ENCODE results near the gene EXOSC3. TPM values are rescaled to one million over a fixed set of nuclear protein-coding genes. Genes with fewer than 3 reads are reported as not detected.
A peak's percentile ranks its signal among the peaks of the same experiment; 100 is the strongest.
"Not testable (repeated sequence)": the region's sequence is repeated elsewhere in the genome, so short reads cannot be mapped to it uniquely, and the experiment has no call there.

The EXOSC3 gene
- polyA plus RNA-seq (ENCODE audit: insufficient read length in 12 of 12): 10 to 100 TPM in 11 of 12 donors, not detected in 1; 21.4 to 60.6 (median 25.8) TPM
- long read RNA-seq, donor 1, transcript EXOSC3-201 (4 exons, 1,806 nt): major isoform, 12 of 20 reads
- long read RNA-seq, donor 1, partial matches to known transcripts: 0 of 20 reads
- long read RNA-seq, donor 1, other reads (novel, unspliced or antisense): 0 of 20 reads
- long read RNA-seq, donor 2, transcript EXOSC3-201 (4 exons, 1,806 nt): major isoform, 9 of 20 reads
- long read RNA-seq, donor 2, partial matches to known transcripts: 6 of 20 reads
- long read RNA-seq, donor 2, other reads (novel, unspliced or antisense): 0 of 20 reads
- long read RNA-seq, donor 3, transcript EXOSC3-201 (4 exons, 1,806 nt): major isoform, 7 of 9 reads
- long read RNA-seq, donor 3, partial matches to known transcripts: 0 of 9 reads
- long read RNA-seq, donor 3, other reads (novel, unspliced or antisense): 0 of 9 reads
- long read RNA-seq, donor 4, partial matches to known transcripts: 0 of 2 reads
- long read RNA-seq, donor 4, other reads (novel, unspliced or antisense): 0 of 2 reads
- long read RNA-seq, donor 5: 0 reads
- long read RNA-seq, donor 6, transcript EXOSC3-201 (4 exons, 1,806 nt): major isoform, 5 of 5 reads
- long read RNA-seq, donor 6, partial matches to known transcripts: 0 of 5 reads
- long read RNA-seq, donor 6, other reads (novel, unspliced or antisense): 0 of 5 reads
- long read RNA-seq, donor 7, transcript EXOSC3-201 (4 exons, 1,806 nt): major isoform, 6 of 7 reads
- long read RNA-seq, donor 7, partial matches to known transcripts: 0 of 7 reads
- long read RNA-seq, donor 7, other reads (novel, unspliced or antisense): 0 of 7 reads
- long read RNA-seq, donor 8, transcript EXOSC3-201 (4 exons, 1,806 nt): major isoform, 17 of 23 reads
- long read RNA-seq, donor 8, transcript EXOSC3-202 (3 exons, 768 nt): minor isoform, 5 of 23 reads
- long read RNA-seq, donor 8, partial matches to known transcripts: 0 of 23 reads
- long read RNA-seq, donor 8, other reads (novel, unspliced or antisense): 0 of 23 reads
- long read RNA-seq, donor 9, partial matches to known transcripts: 0 of 8 reads
- long read RNA-seq, donor 9, other reads (novel, unspliced or antisense): 0 of 8 reads
- long read RNA-seq, donor 10, partial matches to known transcripts: 0 of 11 reads
- long read RNA-seq, donor 10, other reads (novel, unspliced or antisense): 0 of 11 reads
- long read RNA-seq, donor 11, transcript EXOSC3-201 (4 exons, 1,806 nt): major isoform, 6 of 8 reads
- long read RNA-seq, donor 11, partial matches to known transcripts: 0 of 8 reads
- long read RNA-seq, donor 11, other reads (novel, unspliced or antisense): 0 of 8 reads

DNA sequence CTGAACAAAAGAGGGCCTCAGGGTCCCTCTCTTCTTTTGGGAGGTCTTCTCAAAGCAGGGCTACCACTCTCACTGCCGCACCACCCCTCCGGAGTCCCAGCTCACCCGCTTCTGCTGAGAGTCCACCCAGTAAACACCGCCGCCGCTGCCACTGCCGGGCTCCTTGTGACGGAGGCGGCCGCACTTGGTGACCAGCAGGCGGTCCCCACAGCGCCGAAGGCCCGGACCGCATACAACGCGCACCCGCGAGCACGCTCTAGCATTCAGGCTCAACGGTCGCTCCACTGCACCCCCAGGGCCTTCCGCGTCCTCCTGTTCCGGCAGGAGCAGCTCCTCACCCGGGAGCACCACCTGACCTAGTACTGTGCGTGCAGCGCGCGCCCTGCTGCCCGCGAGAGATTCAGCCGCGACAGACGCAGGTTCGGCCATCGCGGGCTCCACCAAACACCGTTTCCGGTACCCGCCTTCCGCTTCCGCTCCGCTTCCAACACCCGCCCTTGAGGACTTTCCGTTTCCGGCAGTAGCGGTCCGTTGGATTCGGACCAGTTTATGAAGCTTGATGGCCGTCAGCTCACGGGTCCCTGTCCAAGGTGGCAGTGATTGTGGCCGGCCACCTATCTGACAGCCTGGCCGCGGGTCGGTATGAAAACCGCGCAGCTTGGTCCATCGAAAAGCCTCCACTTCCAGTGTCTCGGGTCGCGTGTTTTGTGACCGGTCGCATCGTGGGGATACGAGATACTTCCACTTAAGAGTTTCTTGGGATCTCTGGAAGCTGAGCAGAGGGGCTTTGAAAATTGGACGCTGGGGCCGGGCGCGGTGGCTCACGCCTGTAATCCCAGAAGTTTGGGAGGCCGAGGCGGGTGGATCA, at the start of gene EXOSC3:
TSS of gene EXOSC3 (minus strand) at position 449 of the 868 bp plus-strand sequence. CDS start at position 429, 20 bp downstream.
- peak; percentile 95 for DNase-seq

- no peak for DNase-seq
Observed at GRCh38 chr9:37827483-37828165, 42.8 kb upstream of the EXOSC3 start.

- DNase-seq: not testable (repeated sequence)
Observed at GRCh38 chr9:37825174-37825573, 40.3 kb upstream of the EXOSC3 start.

DNA sequence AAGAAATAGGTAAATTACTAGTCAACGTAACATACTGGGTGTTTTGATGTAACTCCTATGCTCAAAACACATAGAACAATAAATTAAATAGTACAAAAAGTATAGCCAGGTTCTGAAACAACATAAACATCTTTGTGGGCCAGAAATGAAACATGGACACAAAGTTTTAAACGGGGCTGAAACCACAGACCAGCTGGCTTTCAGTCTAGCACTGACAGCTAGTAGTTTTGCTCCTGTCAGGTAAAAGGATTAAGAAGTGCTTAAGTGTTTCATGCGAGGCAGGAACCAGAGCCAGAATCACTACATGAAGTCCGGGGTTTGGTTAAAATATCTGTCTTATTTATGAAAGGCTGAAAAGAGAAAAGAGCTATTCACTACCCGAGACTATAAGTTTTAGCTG, 35.3 kb upstream of the EXOSC3 start:
- no peak for DNase-seq

GRCh38 chr9:37818849-37819248, 34.0 kb upstream of the EXOSC3 start:
- no peak for DNase-seq

- DNase-seq: no peak
Observed at GRCh38 chr9:37812773-37813379, 28.0 kb upstream of the EXOSC3 start.

- no peak for DNase-seq
Observed at GRCh38 chr9:37811906-37812476, 27.1 kb upstream of the EXOSC3 start.

GRCh38 chr9:37809676-37810075, 24.8 kb upstream of the EXOSC3 start:
- DNase-seq: not testable (repeated sequence)

GRCh38 chr9:37806271-37806670, 21.4 kb upstream of the EXOSC3 start:
- DNase-seq: no peak

GRCh38 chr9:37801959-37802711, 17.3 kb upstream of the EXOSC3 start:
- DNase-seq: no peak

- DNase-seq: no peak
Observed at GRCh38 chr9:37801287-37801850, 16.5 kb upstream of the EXOSC3 start.

DNA sequence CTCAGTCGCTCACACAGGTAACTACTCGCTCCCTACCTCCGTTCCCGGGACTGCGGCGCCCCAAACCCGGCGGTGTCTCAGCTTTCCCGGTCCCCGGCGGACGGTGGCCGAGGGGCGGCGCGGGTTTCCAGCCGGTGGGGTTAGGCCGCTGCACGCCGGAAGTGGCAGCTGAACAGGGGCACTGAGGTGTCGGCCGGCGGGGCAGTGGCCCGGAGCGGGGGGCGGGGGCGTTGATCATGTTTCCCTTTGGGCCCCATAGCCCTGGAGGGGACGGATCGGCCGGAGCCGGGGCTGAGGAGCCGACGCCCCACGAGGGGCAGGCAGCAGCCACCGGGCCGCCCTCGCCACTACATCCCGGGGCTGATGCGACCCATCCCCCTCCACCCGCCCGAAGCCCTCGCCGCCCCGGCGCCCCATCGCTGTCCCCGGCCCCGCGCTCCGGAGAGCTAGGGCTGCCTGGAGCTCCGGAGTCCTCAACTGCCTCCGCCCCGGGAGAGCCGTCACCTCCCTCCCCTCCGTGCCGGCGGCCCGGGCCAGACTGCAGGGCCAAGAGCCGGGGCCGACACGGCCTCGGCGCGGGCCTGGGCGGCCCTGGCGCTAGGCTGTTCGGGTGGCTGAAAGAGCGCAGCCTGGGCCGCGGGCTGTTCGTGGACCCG, 15.9 kb upstream of the EXOSC3 start, which contains the start of gene DCAF10:
TSS of gene DCAF10 (plus strand) at position 167 of the 656 bp plus-strand sequence. CDS start at position 237, 70 bp downstream.
- peak; percentile 87 for DNase-seq

GRCh38 chr9:37798677-37799076, 13.8 kb upstream of the EXOSC3 start:
- no peak for DNase-seq

DNA sequence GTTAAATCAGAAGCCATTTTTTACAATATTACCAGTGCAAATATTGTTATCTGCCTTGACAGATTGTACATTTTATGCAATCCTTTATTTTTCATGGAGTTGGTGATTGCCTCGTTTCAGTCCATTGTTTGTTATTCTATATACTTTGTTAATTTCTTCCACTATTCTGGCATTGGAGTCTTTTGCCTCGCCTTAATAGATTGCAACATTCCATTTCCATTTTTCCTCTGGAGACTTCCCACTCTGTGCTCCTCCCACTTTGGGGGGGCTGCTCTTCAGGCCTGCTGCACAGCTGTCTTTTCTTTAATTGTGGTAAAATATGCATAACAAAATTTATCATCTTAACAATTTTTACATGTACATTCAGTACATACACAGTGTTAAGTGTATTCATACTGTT, 11.4 kb upstream of the EXOSC3 start:
- DNase-seq: no peak

GRCh38 chr9:37792122-37792521, 7.3 kb upstream of the EXOSC3 start:
- DNase-seq: no peak

DNA sequence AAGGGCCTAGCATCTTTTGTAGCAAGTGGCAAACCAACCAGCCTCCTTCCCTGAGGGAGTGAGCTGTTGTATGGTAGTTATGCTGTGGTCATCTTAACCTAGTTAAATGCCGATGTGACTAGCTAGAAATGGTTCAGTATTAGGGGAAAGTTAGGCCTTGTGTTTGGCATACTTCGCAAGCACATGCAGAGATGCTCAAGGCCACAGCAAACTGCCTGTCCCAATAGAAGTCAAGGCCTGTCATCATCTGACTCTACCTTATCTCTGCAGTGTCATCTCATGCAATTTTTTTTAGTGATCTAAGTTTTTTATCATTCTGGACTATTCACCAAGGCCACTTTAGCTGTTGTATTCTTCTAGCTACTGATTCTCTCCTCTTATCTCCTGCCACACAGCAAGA, 5.2 kb upstream of the EXOSC3 start:
- no peak for DNase-seq

GRCh38 chr9:37788332-37788731, 3.5 kb upstream of the EXOSC3 start:
- no peak for DNase-seq

All from muscle of arm (tissue), 14 donors.